ENCODE data around the gene CDK5R1.
A peak's percentile ranks its signal among the peaks of the same experiment; 100 is the strongest.
"Not testable (repeated sequence)": the region's sequence is repeated elsewhere in the genome, so short reads cannot be mapped to it uniquely, and the experiment has no call there.

Gene CDK5R1

GRCh38 chr17:32445497-32445896, 41.3 kb upstream of the CDK5R1 start:
- DNase-seq (ENCODE audit: low spot score), result no peak
- TF ChIP-seq, protein P1, sequence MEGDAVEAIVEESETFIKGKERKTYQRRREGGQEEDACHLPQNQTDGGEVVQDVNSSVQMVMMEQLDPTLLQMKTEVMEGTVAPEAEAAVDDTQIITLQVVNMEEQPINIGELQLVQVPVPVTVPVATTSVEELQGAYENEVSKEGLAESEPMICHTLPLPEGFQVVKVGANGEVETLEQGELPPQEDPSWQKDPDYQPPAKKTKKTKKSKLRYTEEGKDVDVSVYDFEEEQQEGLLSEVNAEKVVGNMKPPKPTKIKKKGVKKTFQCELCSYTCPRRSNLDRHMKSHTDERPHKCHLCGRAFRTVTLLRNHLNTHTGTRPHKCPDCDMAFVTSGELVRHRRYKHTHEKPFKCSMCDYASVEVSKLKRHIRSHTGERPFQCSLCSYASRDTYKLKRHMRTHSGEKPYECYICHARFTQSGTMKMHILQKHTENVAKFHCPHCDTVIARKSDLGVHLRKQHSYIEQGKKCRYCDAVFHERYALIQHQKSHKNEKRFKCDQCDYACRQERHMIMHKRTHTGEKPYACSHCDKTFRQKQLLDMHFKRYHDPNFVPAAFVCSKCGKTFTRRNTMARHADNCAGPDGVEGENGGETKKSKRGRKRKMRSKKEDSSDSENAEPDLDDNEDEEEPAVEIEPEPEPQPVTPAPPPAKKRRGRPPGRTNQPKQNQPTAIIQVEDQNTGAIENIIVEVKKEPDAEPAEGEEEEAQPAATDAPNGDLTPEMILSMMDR (IDR thresholded peaks at IDR 0.05), result no peak
- peak overlapping the region; percentile 80 to 81 for H3K27ac ChIP-seq
- H3K4me3 ChIP-seq, result peak overlapping the region; percentile 92

GRCh38 chr17:32445971-32446370, 40.8 kb upstream of the CDK5R1 start:
- no peak for DNase-seq (ENCODE audit: low spot score)
- TF ChIP-seq, protein P1 (IDR thresholded peaks at IDR 0.05), result no peak
- peak overlapping the region; percentile 92 for H3K4me3 ChIP-seq
- no peak overlapping the region for H3K27ac ChIP-seq

GRCh38 chr17:32446949-32447348, 39.8 kb upstream of the CDK5R1 start:
- Histone ChIP-seq H3K27ac (no peak overlapping the region), H3K4me3 (no peak overlapping the region)
- no peak for DNase-seq (ENCODE audit: low spot score)
- TF ChIP-seq, protein P1 (IDR thresholded peaks at IDR 0.05), result no peak

DNA sequence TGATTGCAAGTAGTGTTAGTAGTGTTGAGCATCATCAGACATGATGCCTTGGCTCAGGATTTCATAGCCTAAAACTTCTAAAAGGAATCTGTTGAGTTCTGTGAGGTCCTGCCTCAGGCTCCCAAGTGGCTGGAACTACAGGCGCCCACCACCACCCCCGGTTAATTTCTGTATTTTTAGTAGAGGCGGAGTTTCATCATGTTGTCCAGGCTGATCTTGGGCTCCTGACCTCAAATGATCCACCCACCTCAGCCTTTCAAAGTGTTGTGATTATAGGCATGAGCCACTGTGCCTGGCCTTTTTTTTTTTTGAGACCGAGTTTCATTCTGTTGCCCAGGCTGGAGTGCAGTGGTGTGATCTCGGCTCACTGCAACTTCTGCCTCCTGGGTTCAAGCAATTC, 36.8 kb upstream of the CDK5R1 start:
- Histone ChIP-seq H3K27ac (no peak overlapping the region), H3K4me3 (no peak overlapping the region)
- no peak for DNase-seq (ENCODE audit: low spot score)
- TF ChIP-seq, protein P1 (IDR thresholded peaks at IDR 0.05), result no peak

GRCh38 chr17:32450379-32450778, 36.4 kb upstream of the CDK5R1 start:
- H3K27ac ChIP-seq; H3K4me3 ChIP-seq; DNase-seq (ENCODE audit: low spot score): not testable (repeated sequence)

GRCh38 chr17:32451879-32452278, 34.9 kb upstream of the CDK5R1 start:
- DNase-seq (ENCODE audit: low spot score), result no peak
- Histone ChIP-seq H3K4me3 (no peak overlapping the region), H3K27ac (no peak overlapping the region)
- TF ChIP-seq, protein P1 (IDR thresholded peaks at IDR 0.05), result no peak

DNA sequence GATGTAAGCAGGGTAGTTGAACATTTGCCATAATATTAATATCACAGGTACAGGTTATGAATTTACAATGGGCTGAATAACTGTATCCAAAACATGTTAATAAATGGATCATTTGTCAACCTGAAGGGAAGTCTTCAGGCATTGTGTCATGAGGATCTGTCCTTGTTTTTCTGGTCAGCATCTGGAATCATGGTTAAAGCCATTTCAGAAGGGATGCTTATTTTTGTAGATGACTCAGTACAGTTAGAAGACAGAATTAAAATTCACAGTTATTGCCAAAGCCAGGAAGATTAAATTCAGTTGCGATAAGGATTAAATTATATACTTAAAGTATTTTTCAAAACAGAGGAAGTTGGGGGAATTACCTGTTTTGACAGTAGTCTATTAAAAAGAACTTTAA, 34.5 kb upstream of the CDK5R1 start:
- Histone ChIP-seq H3K27ac (no peak overlapping the region), H3K4me3 (no peak overlapping the region)
- TF ChIP-seq, protein P1 (IDR thresholded peaks at IDR 0.05), result no peak
- no peak for DNase-seq (ENCODE audit: low spot score)

DNA sequence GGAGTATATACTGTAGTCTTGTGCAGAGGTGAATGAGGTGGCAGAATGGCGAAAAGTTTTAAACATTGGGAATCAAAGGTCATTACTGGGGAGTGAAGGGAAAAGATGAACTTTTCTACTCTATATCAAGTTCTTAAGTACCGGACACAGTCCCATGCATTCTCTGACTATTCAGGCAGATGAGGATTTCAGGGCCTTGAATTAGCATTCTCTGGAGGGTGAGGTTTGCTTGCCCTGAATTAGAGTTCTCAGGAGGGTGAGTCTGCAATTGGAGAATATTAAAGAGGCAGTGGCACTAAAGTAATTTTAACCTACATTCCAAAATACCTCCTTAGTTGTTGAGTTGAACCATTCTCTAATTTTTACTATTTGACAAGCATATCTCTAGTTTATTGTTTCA, 33.4 kb upstream of the CDK5R1 start:
- DNase-seq (ENCODE audit: low spot score), result no peak
- no peak overlapping the region for H3K27ac ChIP-seq
- TF ChIP-seq, protein P1 (IDR thresholded peaks at IDR 0.05), result no peak

More for the DNA sequence above, 33.4 kb upstream of the CDK5R1 start:
- H3K4me3 ChIP-seq, result no peak overlapping the region
